Upper lobe of left lung (tissue), 4 donors: ENCODE measurements around the gene OTULIN.

Source experiments
- POLR2A ChIP-seq, 4 donors: fragments of 450-650 bp; IDR thresholded peaks; one replicate each; pipeline ENCODE4 v1.5.1; 2016 to 2017; ENCODE audit warnings: antibody characterized with exemption in 4 of 4, mild to moderate bottlenecking in 2 of 4
- POLR2AphosphoS5 ChIP-seq, 2 donors: sonication (generic); formaldehyde crosslinking; IDR thresholded peaks; one replicate each; pipeline ENCODE4 v1.5.1; 2017; ENCODE audit warnings: antibody characterized with exemption in 2 of 2
- TF ChIP-seq, protein P1 (sequence below), 6 experiments: fragments of 450-650 bp in 4 of 6; fragments of 200-600 bp in 2 of 6; sonication (generic) in 2 of 6; IDR thresholded peaks; one replicate each; pipeline ENCODE4 v1.5.1; 2016 to 2019; ENCODE audit warnings: antibody characterized with exemption in 6 of 6

DNA sequence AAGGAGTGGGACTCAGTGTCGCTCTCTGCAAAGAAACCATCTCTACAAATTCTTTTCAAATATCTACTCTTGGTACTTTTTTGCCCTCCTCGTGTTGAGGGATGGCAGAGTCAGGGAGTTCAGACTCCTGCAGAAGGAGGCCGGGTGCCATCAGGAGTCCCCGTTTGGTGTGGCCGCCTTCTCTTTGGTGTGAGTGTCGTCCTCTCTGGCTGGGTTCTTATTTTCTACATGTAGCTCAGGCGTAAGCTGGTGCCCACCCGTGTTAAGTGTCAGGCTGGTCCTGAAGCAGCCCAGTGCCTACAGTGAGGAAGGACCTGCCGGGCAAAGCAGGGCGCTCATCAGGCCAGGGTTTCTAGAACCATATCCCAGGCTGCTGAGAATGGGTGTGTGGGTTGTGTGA, 37.0 kb downstream of the OTULIN start:
- TF ChIP-seq, protein P1, sequence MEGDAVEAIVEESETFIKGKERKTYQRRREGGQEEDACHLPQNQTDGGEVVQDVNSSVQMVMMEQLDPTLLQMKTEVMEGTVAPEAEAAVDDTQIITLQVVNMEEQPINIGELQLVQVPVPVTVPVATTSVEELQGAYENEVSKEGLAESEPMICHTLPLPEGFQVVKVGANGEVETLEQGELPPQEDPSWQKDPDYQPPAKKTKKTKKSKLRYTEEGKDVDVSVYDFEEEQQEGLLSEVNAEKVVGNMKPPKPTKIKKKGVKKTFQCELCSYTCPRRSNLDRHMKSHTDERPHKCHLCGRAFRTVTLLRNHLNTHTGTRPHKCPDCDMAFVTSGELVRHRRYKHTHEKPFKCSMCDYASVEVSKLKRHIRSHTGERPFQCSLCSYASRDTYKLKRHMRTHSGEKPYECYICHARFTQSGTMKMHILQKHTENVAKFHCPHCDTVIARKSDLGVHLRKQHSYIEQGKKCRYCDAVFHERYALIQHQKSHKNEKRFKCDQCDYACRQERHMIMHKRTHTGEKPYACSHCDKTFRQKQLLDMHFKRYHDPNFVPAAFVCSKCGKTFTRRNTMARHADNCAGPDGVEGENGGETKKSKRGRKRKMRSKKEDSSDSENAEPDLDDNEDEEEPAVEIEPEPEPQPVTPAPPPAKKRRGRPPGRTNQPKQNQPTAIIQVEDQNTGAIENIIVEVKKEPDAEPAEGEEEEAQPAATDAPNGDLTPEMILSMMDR (IDR thresholded peaks at IDR 0.05) = no peak
- TF ChIP-seq POLR2A (IDR thresholded peaks at IDR 0.05) = no peak
- TF ChIP-seq POLR2AphosphoS5 (IDR thresholded peaks at IDR 0.05) = no peak
